Neural cell (in vitro differentiated cells): ENCODE measurements around the gene SND1.

ENCODE experiments used
- CTCF ChIP-seq: fragments of 450-650 bp; IDR thresholded peaks from 2 replicates; pipeline ENCODE4 v1.5.1; 2014; ENCODE audit warnings: antibody characterized with exemption, mild to moderate bottlenecking, moderate library complexity; ENCODE audit not compliant: poor library complexity, severe bottlenecking
- EP300 ChIP-seq: fragments of 450-650 bp; conservative IDR thresholded peaks from 2 replicates; pipeline ENCODE4 v1.6.1; 2014; ENCODE audit warnings: antibody characterized with exemption, mild to moderate bottlenecking, moderate library complexity; ENCODE audit not compliant: poor library complexity, severe bottlenecking
- EZH2 ChIP-seq: fragments of 200-600, 300-800 bp; shearing (Covaris generic), sonication (generic); IDR thresholded peaks from 2 replicates; pipeline ENCODE4 v1.6.1; 2014; ENCODE audit warnings: antibody characterized with exemption, low read length, borderline replicate concordance, mild to moderate bottlenecking; ENCODE audit not compliant: insufficient read depth, poor library complexity, severe bottlenecking
- MXI1 ChIP-seq: fragments of 450-650 bp; conservative IDR thresholded peaks from 2 replicates; pipeline ENCODE4 v1.6.1; 2014; ENCODE audit warnings: antibody characterized with exemption, mild to moderate bottlenecking; ENCODE audit not compliant: poor library complexity, severe bottlenecking
- POLR2AphosphoS5 ChIP-seq: IDR thresholded peaks from 2 replicates; pipeline ENCODE4 v1.6.1; 2012
- RAD21 ChIP-seq: fragments of 450-650 bp; conservative IDR thresholded peaks from 2 replicates; pipeline ENCODE4 v1.6.1; 2014; ENCODE audit warnings: antibody characterized with exemption, mild to moderate bottlenecking, moderate library complexity
- REST ChIP-seq: IDR thresholded peaks from 2 replicates; pipeline ENCODE4 v1.6.1; 2012; ENCODE audit warnings: borderline replicate concordance
- TAF1 ChIP-seq: IDR thresholded peaks from 2 replicates; pipeline ENCODE4 v1.6.1; 2012; ENCODE audit warnings: low read depth

- TF ChIP-seq REST (no peak), CTCF (no peak), POLR2AphosphoS5 (no peak), EZH2 (no peak), TAF1 (no peak), RAD21 (no peak), MXI1 (no peak), EP300 (no peak)
These were observed 146.0 kb downstream of the SND1 start for GRCh38 chr7:127798023-127798422.
